Peyer's patch (tissue), 4 donors: ENCODE measurements around the gene TRIL. TPM values are rescaled to one million over a fixed set of nuclear protein-coding genes. Genes with fewer than 3 reads are reported as not detected.

Experiments used
- DNase-seq, 3 donors: peaks; one replicate each; pipeline ENCODE4 v3.0.0-alpha.2; 2017 to 2019
- H3K27ac ChIP-seq, 4 donors: fragments of 200-600 bp; sonication (generic); one replicate each; pipeline ENCODE4 v1.5.1; 2016 to 2019
- H3K27me3 ChIP-seq, 2 donors: fragments of 200-600 bp; sonication (generic); one replicate each; pipeline ENCODE4 v1.5.1; 2019
- H3K36me3 ChIP-seq, 3 donors: fragments of 200-600 bp; sonication (generic); one replicate each; pipeline ENCODE4 v1.5.1; 2016 to 2019
- H3K4me1 ChIP-seq, 4 donors: fragments of 200-600 bp; sonication (generic); one replicate each; pipeline ENCODE4 v1.5.1; 2016 to 2019
- H3K4me3 ChIP-seq, 4 donors: fragments of 200-600 bp; sonication (generic); 1 replicate in 3 of 4; 2 replicates in 1 of 4; pipeline ENCODE4 v1.5.1; 2016 to 2019; ENCODE audit warnings: mild to moderate bottlenecking in 1 of 4
- H3K9me3 ChIP-seq, 4 donors: fragments of 200-600 bp; sonication (generic); one replicate each; pipeline ENCODE4 v1.5.1; 2016 to 2019; ENCODE audit warnings: mild to moderate bottlenecking in 1 of 4
- CTCF ChIP-seq, 6 experiments: fragments of 450-650 bp in 4 of 6; fragments of 200-600 bp in 2 of 6; sonication (generic) in 1 of 6; IDR thresholded peaks; one replicate each; pipeline ENCODE4 v1.5.1; 2017 to 2019; ENCODE audit warnings: antibody characterized with exemption in 6 of 6, mild to moderate bottlenecking in 3 of 6, moderate library complexity in 1 of 6
- POLR2A ChIP-seq, 2 donors: fragments of 450-650 bp; IDR thresholded peaks; one replicate each; pipeline ENCODE4 v1.5.1; 2017; ENCODE audit warnings: antibody characterized with exemption in 2 of 2, mild to moderate bottlenecking in 2 of 2, moderate library complexity in 2 of 2
- total RNA-seq, 4 donors: library from RNA; depleted of rRNA; stranded (reverse); fragments of >200 nt; gene quantifications; one replicate each; pipeline ENCODE4 v1.1.0, GENCODE V29; 2016

TRIL gene
- total RNA-seq, 4 donors from 2014 or later, result 0.70 to 1.7 (median 1.0) TPM

- TF ChIP-seq CTCF (IDR thresholded peaks at IDR 0.05) (no peak), POLR2A (IDR thresholded peaks at IDR 0.05) (no peak)
- no peaks in the 10 kb centered on the region for H3K27me3 ChIP-seq
- peak overlapping the region in 1 of 4 donors; percentile 8 for H3K27ac ChIP-seq
- no peak for DNase-seq
- H3K4me1 ChIP-seq, result no peaks in the 10 kb centered on the region
- no peaks in the 10 kb centered on the region for H3K36me3 ChIP-seq
- H3K4me3 ChIP-seq, result no peak overlapping the region
- no peaks in the 10 kb centered on the region for H3K9me3 ChIP-seq
These were observed 30.0 kb upstream of the TRIL start for GRCh38 chr7:28988091-28988490.

DNA sequence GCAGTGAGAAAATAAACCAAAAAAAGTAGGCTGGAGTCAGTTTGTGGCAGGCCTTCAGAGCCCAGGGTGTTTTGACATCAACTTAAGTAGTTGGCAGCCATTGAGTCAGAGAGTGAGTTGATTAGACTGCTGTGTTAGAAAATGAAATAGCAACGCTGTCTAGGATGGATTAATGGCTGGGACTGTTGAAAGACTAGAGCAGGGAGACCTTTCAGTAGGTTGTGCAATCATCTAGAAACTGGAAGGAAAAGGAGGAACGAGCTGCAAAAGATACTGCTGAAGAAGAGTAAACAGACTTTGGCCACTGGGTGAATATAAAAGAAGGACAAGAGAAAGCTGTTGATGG, 28.6 kb upstream of the TRIL start:
- Histone ChIP-seq H3K9me3 (no peaks in the 10 kb centered on the region), H3K27ac (peak overlapping the region in 2 of 4 donors; percentile 8 to 37), H3K4me3 (no peak overlapping the region), H3K36me3 (no peaks in the 10 kb centered on the region), H3K4me1 (no peaks in the 10 kb centered on the region), H3K27me3 (no peaks in the 10 kb centered on the region)
- TF ChIP-seq CTCF (IDR thresholded peaks at IDR 0.05) (no peak), POLR2A (IDR thresholded peaks at IDR 0.05) (no peak)
- DNase-seq, result no peak

DNA sequence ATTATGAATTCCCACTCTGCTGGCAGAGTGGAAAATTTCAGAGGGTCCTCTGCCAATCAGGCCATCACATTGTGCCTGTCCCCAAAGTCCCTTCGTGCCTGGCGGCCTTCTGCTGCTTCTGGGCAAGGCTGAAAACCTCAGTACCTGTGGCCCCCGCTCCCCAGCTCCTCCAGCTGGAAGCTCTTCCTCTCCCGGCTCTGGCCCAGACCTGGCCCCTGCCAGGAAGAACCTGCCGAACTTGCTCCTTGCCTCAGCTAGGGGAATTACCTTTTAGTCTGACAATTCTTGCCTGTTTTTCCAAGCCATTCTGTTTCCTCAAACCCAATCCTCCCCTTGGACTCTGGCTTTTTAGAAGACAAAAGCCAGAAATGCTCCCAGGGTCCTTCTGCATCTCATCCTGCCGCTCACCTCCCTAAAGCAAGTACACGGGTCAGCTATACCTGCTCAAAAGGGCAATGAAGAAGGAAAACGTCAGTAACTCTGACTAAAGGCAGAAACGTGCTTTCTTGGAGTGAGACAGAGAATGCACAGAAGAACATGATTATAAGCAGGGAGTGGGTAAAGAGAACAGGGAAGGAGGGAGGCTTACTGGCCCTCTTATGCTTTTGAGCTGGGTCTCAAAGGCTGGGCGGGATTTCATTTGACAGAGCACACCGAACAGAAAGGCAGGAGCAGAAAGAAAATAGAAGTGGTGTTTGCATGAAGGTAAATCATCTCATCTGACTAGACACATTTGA, 28.1 kb upstream of the TRIL start:
- no peak overlapping the region for H3K4me3 ChIP-seq
- no peaks in the 10 kb centered on the region for H3K36me3 ChIP-seq
- H3K27ac ChIP-seq, result no peak overlapping the region
- H3K4me1 ChIP-seq, result no peaks in the 10 kb centered on the region
- H3K27me3 ChIP-seq, result no peaks in the 10 kb centered on the region
- TF ChIP-seq POLR2A (IDR thresholded peaks at IDR 0.05) (no peak), CTCF (IDR thresholded peaks at IDR 0.05) (no peak)
- no peaks in the 10 kb centered on the region for H3K9me3 ChIP-seq
- DNase-seq, result no peak

- Histone ChIP-seq H3K27ac (no peak overlapping the region), H3K4me1 (peaks cover 0 to 5% (median 0%) of the 10 kb centered on the region in 4 donors)
- DNase-seq, result peak in 1 of 3 donors; percentile 51
These were observed 26.5 kb upstream of the TRIL start for GRCh38 chr7:28984631-28985030.

GRCh38 chr7:28984217-28984616, 26.1 kb upstream of the TRIL start:
- Histone ChIP-seq H3K27ac (no peak overlapping the region), H3K4me1 (peaks cover 0 to 5% (median 0%) of the 10 kb centered on the region in 4 donors)
- no peak for TF ChIP-seq POLR2A (IDR thresholded peaks at IDR 0.05)
- TF ChIP-seq CTCF (IDR thresholded peaks at IDR 0.05), result no peak

More at GRCh38 chr7:28984631-28985030, 26.5 kb upstream of the TRIL start:
- no peak for TF ChIP-seq CTCF (IDR thresholded peaks at IDR 0.05)
- no peak for TF ChIP-seq POLR2A (IDR thresholded peaks at IDR 0.05)
- Histone ChIP-seq H3K9me3 (no peaks in the 10 kb centered on the region), H3K4me3 (no peak overlapping the region), H3K36me3 (no peaks in the 10 kb centered on the region), H3K27me3 (no peaks in the 10 kb centered on the region)

More at GRCh38 chr7:28984217-28984616, 26.1 kb upstream of the TRIL start:
- H3K36me3 ChIP-seq, result no peaks in the 10 kb centered on the region
- H3K4me3 ChIP-seq, result no peak overlapping the region
- no peak for DNase-seq
- H3K9me3 ChIP-seq, result no peaks in the 10 kb centered on the region
- H3K27me3 ChIP-seq, result no peaks in the 10 kb centered on the region
